Neural cell (in vitro differentiated cells): ENCODE measurements around the gene IRX3. TPM values are rescaled to one million over a fixed set of nuclear protein-coding genes. Genes with fewer than 3 reads are reported as not detected.

Experiments used
- H2AFZ ChIP-seq: fragments of 200-600, 300-800 bp; sonication (generic), shearing (Covaris generic); 2 replicates; pipeline ENCODE4 v1.6.0; 2014; ENCODE audit warnings: low read depth, mild to moderate bottlenecking, antibody characterized with exemption, low read length, moderate library complexity
- H3F3A ChIP-seq: fragments of 200-600 bp; shearing (Covaris generic); 2 replicates; pipeline ENCODE4 v1.6.1; 2016; ENCODE audit warnings: mild to moderate bottlenecking, moderate library complexity, mixed read lengths, antibody characterized with exemption, low read length; ENCODE audit not compliant: insufficient read depth, poor library complexity, severe bottlenecking
- H3K27ac ChIP-seq: fragments of 200-600, 300-800 bp; sonication (generic), shearing (Covaris generic); 2 replicates; pipeline ENCODE4 v1.5.1; 2014; ENCODE audit warnings: mild to moderate bottlenecking, low read length, moderate library complexity
- H3K27me3 ChIP-seq: fragments of 300-800, 200-600 bp; sonication (generic), shearing (Covaris generic); 2 replicates; pipeline ENCODE4 v1.6.0; 2014; ENCODE audit warnings: mild to moderate bottlenecking, low read depth, low read length, moderate library complexity; ENCODE audit not compliant: insufficient read depth
- H3K36me3 ChIP-seq: fragments of 300-800, 200-600 bp; sonication (generic), shearing (Covaris generic); 2 replicates; pipeline ENCODE4 v1.5.1; 2014; ENCODE audit warnings: mild to moderate bottlenecking, antibody characterized with exemption, low read length, moderate library complexity; ENCODE audit not compliant: insufficient read depth
- H3K4me2 ChIP-seq: fragments of 300-800, 200-600 bp; sonication (generic), shearing (Covaris generic); 2 replicates; pipeline ENCODE4 v1.6.0; 2014; ENCODE audit warnings: mild to moderate bottlenecking, low read length
- H3K4me3 ChIP-seq: fragments of 300-800, 200-600 bp; sonication (generic), shearing (Covaris generic); 2 replicates; pipeline ENCODE4 v1.5.1; 2014; ENCODE audit warnings: mild to moderate bottlenecking, low read length, moderate library complexity
- H3K79me2 ChIP-seq: fragments of 200-600 bp; shearing (Covaris generic); replicated peaks from 2 replicates; pipeline ENCODE4 v1.6.0; 2014; ENCODE audit warnings: mild to moderate bottlenecking, low read length, moderate library complexity; ENCODE audit not compliant: insufficient read depth
- H3K9ac ChIP-seq: fragments of 300-800, 200-600 bp; sonication (generic), shearing (Covaris generic); 2 replicates; pipeline ENCODE4 v1.6.1; 2016; ENCODE audit warnings: mild to moderate bottlenecking, low read length, mixed read lengths
- H3K9me2 ChIP-seq: fragments of 200-600 bp; shearing (Covaris generic); 2 replicates; pipeline ENCODE4 v1.6.1; 2016; ENCODE audit warnings: mild to moderate bottlenecking, low read length, mixed read lengths; ENCODE audit not compliant: insufficient read depth
- H3K9me3 ChIP-seq: fragments of 200-600, 300-800 bp; sonication (generic), shearing (Covaris generic); 2 replicates; pipeline ENCODE4 v1.6.1; 2016; ENCODE audit warnings: mild to moderate bottlenecking, mixed run types, low read length, moderate library complexity, mixed read lengths
- H4K20me1 ChIP-seq: fragments of 200-600 bp; shearing (Covaris generic); 2 replicates; pipeline ENCODE4 v1.6.1; 2016; ENCODE audit warnings: mild to moderate bottlenecking, mixed run types; ENCODE audit not compliant: insufficient read depth
- CTCF ChIP-seq: fragments of 450-650 bp; IDR thresholded peaks from 2 replicates; pipeline ENCODE4 v1.5.1; 2014; ENCODE audit warnings: antibody characterized with exemption, mild to moderate bottlenecking, moderate library complexity; ENCODE audit not compliant: poor library complexity, severe bottlenecking
- EP300 ChIP-seq: fragments of 450-650 bp; conservative IDR thresholded peaks from 2 replicates; pipeline ENCODE4 v1.6.1; 2014; ENCODE audit warnings: antibody characterized with exemption, mild to moderate bottlenecking, moderate library complexity; ENCODE audit not compliant: poor library complexity, severe bottlenecking
- EZH2 ChIP-seq: fragments of 200-600, 300-800 bp; shearing (Covaris generic), sonication (generic); IDR thresholded peaks from 2 replicates; pipeline ENCODE4 v1.6.1; 2014; ENCODE audit warnings: antibody characterized with exemption, low read length, borderline replicate concordance, mild to moderate bottlenecking; ENCODE audit not compliant: insufficient read depth, poor library complexity, severe bottlenecking
- MXI1 ChIP-seq: fragments of 450-650 bp; conservative IDR thresholded peaks from 2 replicates; pipeline ENCODE4 v1.6.1; 2014; ENCODE audit warnings: antibody characterized with exemption, mild to moderate bottlenecking; ENCODE audit not compliant: poor library complexity, severe bottlenecking
- POLR2AphosphoS5 ChIP-seq: IDR thresholded peaks from 2 replicates; pipeline ENCODE4 v1.6.1; 2012
- RAD21 ChIP-seq: fragments of 450-650 bp; conservative IDR thresholded peaks from 2 replicates; pipeline ENCODE4 v1.6.1; 2014; ENCODE audit warnings: antibody characterized with exemption, mild to moderate bottlenecking, moderate library complexity
- REST ChIP-seq: IDR thresholded peaks from 2 replicates; pipeline ENCODE4 v1.6.1; 2012; ENCODE audit warnings: borderline replicate concordance
- SMC3 ChIP-seq: fragments of 450-650 bp; conservative IDR thresholded peaks from 2 replicates; pipeline ENCODE4 v1.6.1; 2014; ENCODE audit warnings: antibody characterized with exemption, mild to moderate bottlenecking, moderate library complexity; ENCODE audit not compliant: poor library complexity
- TAF1 ChIP-seq: IDR thresholded peaks from 2 replicates; pipeline ENCODE4 v1.6.1; 2012; ENCODE audit warnings: low read depth
- polyA plus RNA-seq: library from polyadenylated mRNA; depleted of rRNA; stranded (reverse); fragments of >200 nt; gene quantifications from 2 replicates; pipeline ENCODE4 v1.2.3, GENCODE V29; 2014

Gene IRX3
- polyA plus RNA-seq, 1 donor from 2014 or later = not detected

GRCh38 chr16:54320697-54321340 is 34.2 kb upstream of the IRX3 start:
- Histone ChIP-seq H3K27me3 (no peaks in the 10 kb centered on the region), H3F3A (no peaks in the 10 kb centered on the region), H3K79me2 (no peaks in the 10 kb centered on the region), H3K27ac (peak overlapping the region; percentile 10), H2AFZ (peak overlapping the region; percentile 7), H3K9ac (no peak overlapping the region), H3K9me3 (no peaks in the 10 kb centered on the region), H3K9me2 (no peaks in the 10 kb centered on the region), H4K20me1 (no peaks in the 10 kb centered on the region), H3K36me3 (no peaks in the 10 kb centered on the region), H3K4me2 (no peak overlapping the region), H3K4me3 (no peak overlapping the region)
- TF ChIP-seq REST = no peak
- TF ChIP-seq MXI1 = no peak
- no peak for TF ChIP-seq SMC3
- no peak for TF ChIP-seq RAD21
- no peak for TF ChIP-seq EP300
- TF ChIP-seq CTCF = no peak
- TF ChIP-seq POLR2AphosphoS5 = no peak
- no peak for TF ChIP-seq TAF1
- no peak for TF ChIP-seq EZH2

GRCh38 chr16:54318941-54319340 is 32.4 kb upstream of the IRX3 start:
- H3F3A ChIP-seq = no peaks in the 10 kb centered on the region
- H4K20me1 ChIP-seq = no peaks in the 10 kb centered on the region
- H3K36me3 ChIP-seq = no peaks in the 10 kb centered on the region
- H3K9ac ChIP-seq = no peak overlapping the region
- H2AFZ ChIP-seq = no peak overlapping the region
- no peak overlapping the region for H3K27ac ChIP-seq
- H3K9me2 ChIP-seq = no peaks in the 10 kb centered on the region
- no peaks in the 10 kb centered on the region for H3K79me2 ChIP-seq
- H3K4me3 ChIP-seq = no peak overlapping the region
- no peak overlapping the region for H3K4me2 ChIP-seq
- no peaks in the 10 kb centered on the region for H3K9me3 ChIP-seq
- no peaks in the 10 kb centered on the region for H3K27me3 ChIP-seq
- TF ChIP-seq TAF1 (no peak), EP300 (no peak), MXI1 (no peak), POLR2AphosphoS5 (no peak), CTCF (no peak), SMC3 (no peak), RAD21 (no peak), REST (no peak), EZH2 (no peak)
